ENCODE data around the gene SLC25A12. TPM values are rescaled to one million over a fixed set of nuclear protein-coding genes. Genes with fewer than 3 reads are reported as not detected.
A peak's percentile ranks its signal among the peaks of the same experiment; 100 is the strongest.

SLC25A12 gene
- total and polyA plus RNA-seq, 2 of the 13 experiments (the other 11 are each of a cell fraction or from before 2014, with no cell fraction given) = 8.1 to 15.9 TPM

DNA sequence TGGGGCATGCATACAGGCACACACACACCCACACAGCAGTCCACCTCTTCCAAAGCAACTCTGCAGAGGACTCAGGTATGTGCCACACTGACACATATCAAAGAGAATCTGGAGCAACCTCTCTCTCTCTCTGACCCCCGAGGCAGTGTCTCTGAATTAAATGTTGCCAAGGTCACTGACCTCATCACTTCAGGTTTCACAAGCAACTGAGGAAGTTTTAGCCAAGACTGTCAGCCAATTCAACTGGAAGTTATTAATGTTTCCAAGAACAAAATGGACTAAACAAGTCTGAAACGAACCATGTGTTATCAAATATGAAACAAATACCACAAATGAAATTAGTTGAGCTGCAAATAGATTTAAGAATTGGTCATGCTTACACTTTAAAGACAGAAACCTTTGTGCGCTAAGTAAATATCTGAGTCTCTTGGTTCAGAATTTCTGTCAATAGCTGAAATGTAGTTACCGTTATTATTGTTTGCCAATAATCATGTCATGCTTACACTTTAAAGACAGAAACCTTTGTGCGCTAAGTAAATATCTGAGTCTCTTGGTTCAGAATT, 86.1 kb downstream of the SLC25A12 start (continued):
- TF ChIP-seq, protein P1, sequence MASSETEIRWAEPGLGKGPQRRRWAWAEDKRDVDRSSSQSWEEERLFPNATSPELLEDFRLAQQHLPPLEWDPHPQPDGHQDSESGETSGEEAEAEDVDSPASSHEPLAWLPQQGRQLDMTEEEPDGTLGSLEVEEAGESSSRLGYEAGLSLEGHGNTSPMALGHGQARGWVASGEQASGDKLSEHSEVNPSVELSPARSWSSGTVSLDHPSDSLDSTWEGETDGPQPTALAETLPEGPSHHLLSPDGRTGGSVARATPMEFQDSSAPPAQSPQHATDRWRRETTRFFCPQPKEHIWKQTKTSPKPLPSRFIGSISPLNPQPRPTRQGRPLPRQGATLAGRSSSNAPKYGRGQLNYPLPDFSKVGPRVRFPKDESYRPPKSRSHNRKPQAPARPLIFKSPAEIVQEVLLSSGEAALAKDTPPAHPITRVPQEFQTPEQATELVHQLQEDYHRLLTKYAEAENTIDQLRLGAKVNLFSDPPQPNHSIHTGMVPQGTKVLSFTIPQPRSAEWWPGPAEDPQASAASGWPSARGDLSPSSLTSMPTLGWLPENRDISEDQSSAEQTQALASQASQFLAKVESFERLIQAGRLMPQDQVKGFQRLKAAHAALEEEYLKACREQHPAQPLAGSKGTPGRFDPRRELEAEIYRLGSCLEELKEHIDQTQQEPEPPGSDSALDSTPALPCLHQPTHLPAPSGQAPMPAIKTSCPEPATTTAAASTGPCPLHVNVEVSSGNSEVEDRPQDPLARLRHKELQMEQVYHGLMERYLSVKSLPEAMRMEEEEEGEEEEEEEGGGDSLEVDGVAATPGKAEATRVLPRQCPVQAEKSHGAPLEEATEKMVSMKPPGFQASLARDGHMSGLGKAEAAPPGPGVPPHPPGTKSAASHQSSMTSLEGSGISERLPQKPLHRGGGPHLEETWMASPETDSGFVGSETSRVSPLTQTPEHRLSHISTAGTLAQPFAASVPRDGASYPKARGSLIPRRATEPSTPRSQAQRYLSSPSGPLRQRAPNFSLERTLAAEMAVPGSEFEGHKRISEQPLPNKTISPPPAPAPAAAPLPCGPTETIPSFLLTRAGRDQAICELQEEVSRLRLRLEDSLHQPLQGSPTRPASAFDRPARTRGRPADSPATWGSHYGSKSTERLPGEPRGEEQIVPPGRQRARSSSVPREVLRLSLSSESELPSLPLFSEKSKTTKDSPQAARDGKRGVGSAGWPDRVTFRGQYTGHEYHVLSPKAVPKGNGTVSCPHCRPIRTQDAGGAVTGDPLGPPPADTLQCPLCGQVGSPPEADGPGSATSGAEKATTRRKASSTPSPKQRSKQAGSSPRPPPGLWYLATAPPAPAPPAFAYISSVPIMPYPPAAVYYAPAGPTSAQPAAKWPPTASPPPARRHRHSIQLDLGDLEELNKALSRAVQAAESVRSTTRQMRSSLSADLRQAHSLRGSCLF (CRISPR knock-in tag; IDR thresholded peaks at IDR 0.05; ENCODE audit: borderline replicate concordance) = no peak
- TF ChIP-seq ZNF678 (CRISPR knock-in tag; IDR thresholded peaks at IDR 0.05) (no peak), ZNF225 (CRISPR knock-in tag; IDR thresholded peaks at IDR 0.05) (no peak), PHF20 (CRISPR knock-in tag; IDR thresholded peaks at IDR 0.05) (no peak), ZNF460 (CRISPR knock-in tag; IDR thresholded peaks at IDR 0.05; ENCODE audit: borderline replicate concordance) (no peak), ONECUT2 (CRISPR knock-in tag; IDR thresholded peaks at IDR 0.05) (no peak; the same call in 1 of the 2 replicates), ZNF337 (CRISPR knock-in tag; IDR thresholded peaks at IDR 0.05; ENCODE audit: borderline replicate concordance, low read depth) (no peak), MED8 (CRISPR knock-in tag; IDR thresholded peaks at IDR 0.05; ENCODE audit: insufficient replicate concordance) (no peak), MYNN (CRISPR knock-in tag; IDR thresholded peaks at IDR 0.05; ENCODE audit: low read depth) (no peak), ZNF572 (CRISPR knock-in tag; IDR thresholded peaks at IDR 0.05) (no peak)
- TF ChIP-seq, protein P2, sequence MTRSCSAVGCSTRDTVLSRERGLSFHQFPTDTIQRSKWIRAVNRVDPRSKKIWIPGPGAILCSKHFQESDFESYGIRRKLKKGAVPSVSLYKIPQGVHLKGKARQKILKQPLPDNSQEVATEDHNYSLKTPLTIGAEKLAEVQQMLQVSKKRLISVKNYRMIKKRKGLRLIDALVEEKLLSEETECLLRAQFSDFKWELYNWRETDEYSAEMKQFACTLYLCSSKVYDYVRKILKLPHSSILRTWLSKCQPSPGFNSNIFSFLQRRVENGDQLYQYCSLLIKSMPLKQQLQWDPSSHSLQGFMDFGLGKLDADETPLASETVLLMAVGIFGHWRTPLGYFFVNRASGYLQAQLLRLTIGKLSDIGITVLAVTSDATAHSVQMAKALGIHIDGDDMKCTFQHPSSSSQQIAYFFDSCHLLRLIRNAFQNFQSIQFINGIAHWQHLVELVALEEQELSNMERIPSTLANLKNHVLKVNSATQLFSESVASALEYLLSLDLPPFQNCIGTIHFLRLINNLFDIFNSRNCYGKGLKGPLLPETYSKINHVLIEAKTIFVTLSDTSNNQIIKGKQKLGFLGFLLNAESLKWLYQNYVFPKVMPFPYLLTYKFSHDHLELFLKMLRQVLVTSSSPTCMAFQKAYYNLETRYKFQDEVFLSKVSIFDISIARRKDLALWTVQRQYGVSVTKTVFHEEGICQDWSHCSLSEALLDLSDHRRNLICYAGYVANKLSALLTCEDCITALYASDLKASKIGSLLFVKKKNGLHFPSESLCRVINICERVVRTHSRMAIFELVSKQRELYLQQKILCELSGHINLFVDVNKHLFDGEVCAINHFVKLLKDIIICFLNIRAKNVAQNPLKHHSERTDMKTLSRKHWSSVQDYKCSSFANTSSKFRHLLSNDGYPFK (CRISPR knock-in tag; IDR thresholded peaks at IDR 0.05; ENCODE audit: borderline replicate concordance) = no peak
- TF ChIP-seq, protein P3, sequence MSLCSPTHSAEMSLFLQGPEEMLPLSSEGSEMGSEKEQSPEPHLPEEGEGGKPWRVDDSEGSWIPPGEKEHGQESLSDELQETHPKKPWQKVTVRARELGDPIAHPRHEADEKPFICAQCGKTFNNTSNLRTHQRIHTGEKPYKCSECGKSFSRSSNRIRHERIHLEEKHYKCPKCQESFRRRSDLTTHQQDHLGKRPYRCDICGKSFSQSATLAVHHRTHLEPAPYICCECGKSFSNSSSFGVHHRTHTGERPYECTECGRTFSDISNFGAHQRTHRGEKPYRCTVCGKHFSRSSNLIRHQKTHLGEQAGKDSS (CRISPR knock-in tag; IDR thresholded peaks at IDR 0.05; ENCODE audit: borderline replicate concordance, low read depth) = no peak
- TF ChIP-seq, protein P4, sequence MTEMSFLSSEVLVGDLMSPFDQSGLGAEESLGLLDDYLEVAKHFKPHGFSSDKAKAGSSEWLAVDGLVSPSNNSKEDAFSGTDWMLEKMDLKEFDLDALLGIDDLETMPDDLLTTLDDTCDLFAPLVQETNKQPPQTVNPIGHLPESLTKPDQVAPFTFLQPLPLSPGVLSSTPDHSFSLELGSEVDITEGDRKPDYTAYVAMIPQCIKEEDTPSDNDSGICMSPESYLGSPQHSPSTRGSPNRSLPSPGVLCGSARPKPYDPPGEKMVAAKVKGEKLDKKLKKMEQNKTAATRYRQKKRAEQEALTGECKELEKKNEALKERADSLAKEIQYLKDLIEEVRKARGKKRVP (CRISPR knock-in tag; IDR thresholded peaks at IDR 0.05) = peak in 1 of 2 experiments; percentile 38; a peak in 1 of 4 replicates
- TF ChIP-seq, protein P5, sequence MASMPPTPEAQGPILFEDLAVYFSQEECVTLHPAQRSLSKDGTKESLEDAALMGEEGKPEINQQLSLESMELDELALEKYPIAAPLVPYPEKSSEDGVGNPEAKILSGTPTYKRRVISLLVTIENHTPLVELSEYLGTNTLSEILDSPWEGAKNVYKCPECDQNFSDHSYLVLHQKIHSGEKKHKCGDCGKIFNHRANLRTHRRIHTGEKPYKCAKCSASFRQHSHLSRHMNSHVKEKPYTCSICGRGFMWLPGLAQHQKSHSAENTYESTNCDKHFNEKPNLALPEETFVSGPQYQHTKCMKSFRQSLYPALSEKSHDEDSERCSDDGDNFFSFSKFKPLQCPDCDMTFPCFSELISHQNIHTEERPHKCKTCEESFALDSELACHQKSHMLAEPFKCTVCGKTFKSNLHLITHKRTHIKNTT (CRISPR knock-in tag; IDR thresholded peaks at IDR 0.05) = no peak
- TF ChIP-seq, protein P6, sequence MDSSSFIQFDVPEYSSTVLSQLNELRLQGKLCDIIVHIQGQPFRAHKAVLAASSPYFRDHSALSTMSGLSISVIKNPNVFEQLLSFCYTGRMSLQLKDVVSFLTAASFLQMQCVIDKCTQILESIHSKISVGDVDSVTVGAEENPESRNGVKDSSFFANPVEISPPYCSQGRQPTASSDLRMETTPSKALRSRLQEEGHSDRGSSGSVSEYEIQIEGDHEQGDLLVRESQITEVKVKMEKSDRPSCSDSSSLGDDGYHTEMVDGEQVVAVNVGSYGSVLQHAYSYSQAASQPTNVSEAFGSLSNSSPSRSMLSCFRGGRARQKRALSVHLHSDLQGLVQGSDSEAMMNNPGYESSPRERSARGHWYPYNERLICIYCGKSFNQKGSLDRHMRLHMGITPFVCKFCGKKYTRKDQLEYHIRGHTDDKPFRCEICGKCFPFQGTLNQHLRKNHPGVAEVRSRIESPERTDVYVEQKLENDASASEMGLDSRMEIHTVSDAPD (CRISPR knock-in tag; IDR thresholded peaks at IDR 0.05) = 0 out of 2 replicates have a peak, but pooled peaks have one; percentile 1
